Measurements from ENCODE around the gene METTL5.
"Not testable (repeated sequence)": the region's sequence is repeated elsewhere in the genome, so short reads cannot be mapped to it uniquely, and the experiment has no call there.

Gene METTL5

DNA sequence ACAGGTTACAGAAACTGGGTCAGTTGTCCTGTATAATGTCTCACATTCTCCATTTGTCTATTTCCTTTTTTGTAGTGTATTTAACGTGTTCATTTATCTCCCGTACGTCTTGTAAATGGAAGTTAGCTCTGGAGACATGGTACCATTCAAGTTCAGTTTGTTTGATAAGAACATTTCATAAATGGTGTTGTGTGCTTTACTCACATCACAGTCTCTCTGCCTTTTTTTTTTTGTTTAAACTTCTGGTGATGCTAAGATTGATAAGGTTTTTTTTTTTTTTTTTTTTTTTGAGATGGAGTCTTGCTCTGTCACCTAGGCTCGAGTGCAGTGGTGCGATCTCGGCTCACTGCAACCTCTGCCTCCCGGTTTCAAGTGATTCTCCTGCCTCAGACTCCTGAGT is 44.2 kb upstream of the METTL5 start:
- no peak overlapping the region for H3K27ac ChIP-seq (ENCODE audit: low read depth, low read length, poor library complexity, severe bottlenecking)
- H3F3A ChIP-seq (ENCODE audit: insufficient read depth, low read length): no peaks in the 10 kb centered on the region
- H4K20me1 ChIP-seq (ENCODE audit: insufficient read depth, low read length): no peaks in the 10 kb centered on the region
- no peaks in the 10 kb centered on the region for H3K36me3 ChIP-seq (ENCODE audit: insufficient read depth, low read length)
- no peaks in the 10 kb centered on the region for H3K9me3 ChIP-seq (ENCODE audit: low read length)
- no peak overlapping the region for H3K4me3 ChIP-seq (ENCODE audit: low read depth, low read length, poor library complexity, severe bottlenecking)
- no peak overlapping the region for H3K9ac ChIP-seq (ENCODE audit: low read length)
- H2AFZ ChIP-seq (ENCODE audit: low read length): no peak overlapping the region
- H3K27me3 ChIP-seq (ENCODE audit: insufficient read depth, low read length): no peaks in the 10 kb centered on the region
- H3K79me2 ChIP-seq (ENCODE audit: insufficient read depth, low read length): peaks cover 10% of the 10 kb centered on the region; the same call in 1 of the 2 replicates
- TF ChIP-seq EZH2 (IDR thresholded peaks at IDR 0.05; ENCODE audit: borderline replicate concordance, low read length): no peak
- TF ChIP-seq, protein P1, sequence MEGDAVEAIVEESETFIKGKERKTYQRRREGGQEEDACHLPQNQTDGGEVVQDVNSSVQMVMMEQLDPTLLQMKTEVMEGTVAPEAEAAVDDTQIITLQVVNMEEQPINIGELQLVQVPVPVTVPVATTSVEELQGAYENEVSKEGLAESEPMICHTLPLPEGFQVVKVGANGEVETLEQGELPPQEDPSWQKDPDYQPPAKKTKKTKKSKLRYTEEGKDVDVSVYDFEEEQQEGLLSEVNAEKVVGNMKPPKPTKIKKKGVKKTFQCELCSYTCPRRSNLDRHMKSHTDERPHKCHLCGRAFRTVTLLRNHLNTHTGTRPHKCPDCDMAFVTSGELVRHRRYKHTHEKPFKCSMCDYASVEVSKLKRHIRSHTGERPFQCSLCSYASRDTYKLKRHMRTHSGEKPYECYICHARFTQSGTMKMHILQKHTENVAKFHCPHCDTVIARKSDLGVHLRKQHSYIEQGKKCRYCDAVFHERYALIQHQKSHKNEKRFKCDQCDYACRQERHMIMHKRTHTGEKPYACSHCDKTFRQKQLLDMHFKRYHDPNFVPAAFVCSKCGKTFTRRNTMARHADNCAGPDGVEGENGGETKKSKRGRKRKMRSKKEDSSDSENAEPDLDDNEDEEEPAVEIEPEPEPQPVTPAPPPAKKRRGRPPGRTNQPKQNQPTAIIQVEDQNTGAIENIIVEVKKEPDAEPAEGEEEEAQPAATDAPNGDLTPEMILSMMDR (IDR thresholded peaks at IDR 0.05; ENCODE audit: low read length): no peak
- no peaks in the 10 kb centered on the region for H3K9me2 ChIP-seq (ENCODE audit: low read depth, low read length)
- no peak overlapping the region for H3K4me2 ChIP-seq (ENCODE audit: low read length)
- no peaks in the 10 kb centered on the region for H3K4me1 ChIP-seq (ENCODE audit: insufficient read depth, low read length, severe bottlenecking)

DNA sequence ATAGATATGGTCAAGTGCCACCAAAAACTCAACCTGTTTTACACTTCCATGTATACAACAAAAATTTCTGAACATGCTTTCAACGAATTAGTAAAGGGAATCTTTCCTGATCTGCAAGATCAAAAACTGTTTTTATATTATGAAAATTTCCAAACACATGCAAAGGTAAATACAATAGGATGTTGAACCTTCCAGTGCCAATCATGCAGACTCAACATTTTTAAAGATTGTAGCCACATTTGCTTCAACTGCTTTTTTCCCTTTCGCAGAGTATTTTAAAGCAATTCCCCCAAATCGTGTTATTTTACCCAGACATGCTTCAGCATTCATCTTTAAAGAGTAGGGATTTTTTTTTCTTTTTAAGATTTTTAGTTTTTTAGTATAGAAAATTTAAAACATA is 42.9 kb upstream of the METTL5 start:
- no peak overlapping the region for H3K4me3 ChIP-seq (ENCODE audit: low read depth, low read length, poor library complexity, severe bottlenecking)
- H3K36me3 ChIP-seq (ENCODE audit: insufficient read depth, low read length): no peaks in the 10 kb centered on the region
- H3K79me2 ChIP-seq (ENCODE audit: insufficient read depth, low read length): peaks cover 11% of the 10 kb centered on the region; the same call in 1 of the 2 replicates
- H3K4me2 ChIP-seq (ENCODE audit: low read length): no peak overlapping the region
- H3K9me2 ChIP-seq (ENCODE audit: low read depth, low read length): no peaks in the 10 kb centered on the region
- no peaks in the 10 kb centered on the region for H3F3A ChIP-seq (ENCODE audit: insufficient read depth, low read length)
- no peaks in the 10 kb centered on the region for H4K20me1 ChIP-seq (ENCODE audit: insufficient read depth, low read length)
- H3K27me3 ChIP-seq (ENCODE audit: insufficient read depth, low read length): no peaks in the 10 kb centered on the region
- no peaks in the 10 kb centered on the region for H3K9me3 ChIP-seq (ENCODE audit: low read length)
- H3K9ac ChIP-seq (ENCODE audit: low read length): no peak overlapping the region
- TF ChIP-seq, protein P1 (IDR thresholded peaks at IDR 0.05; ENCODE audit: low read length): no peak
- TF ChIP-seq EZH2 (IDR thresholded peaks at IDR 0.05; ENCODE audit: borderline replicate concordance, low read length): no peak
- H3K27ac ChIP-seq (ENCODE audit: low read depth, low read length, poor library complexity, severe bottlenecking): no peak overlapping the region
- no peak overlapping the region for H2AFZ ChIP-seq (ENCODE audit: low read length)
- H3K4me1 ChIP-seq (ENCODE audit: insufficient read depth, low read length, severe bottlenecking): no peaks in the 10 kb centered on the region

DNA sequence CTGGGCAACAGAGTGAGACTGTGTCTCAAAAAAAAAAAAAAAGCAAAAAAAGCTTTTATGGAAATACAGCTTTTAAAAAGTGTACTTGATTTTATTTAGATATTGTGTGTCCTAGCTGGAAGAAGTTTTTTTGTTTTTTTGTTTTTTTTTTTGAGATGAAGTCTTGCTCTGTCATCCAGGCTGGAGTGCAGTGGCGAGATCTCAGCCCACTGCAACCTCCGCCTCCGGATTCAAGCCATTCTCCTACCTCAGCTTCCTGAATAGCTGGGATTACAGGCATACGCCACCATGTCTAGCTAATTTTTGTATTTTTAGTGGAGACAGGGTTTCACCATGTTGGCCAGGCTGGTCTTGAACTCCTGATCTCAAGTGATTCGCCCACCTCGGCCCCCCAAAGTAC is 41.5 kb upstream of the METTL5 start:
- not testable (repeated sequence) for H3K4me2 ChIP-seq (ENCODE audit: low read length); H3K9me3 ChIP-seq (ENCODE audit: low read length); H3K4me1 ChIP-seq (ENCODE audit: insufficient read depth, low read length, severe bottlenecking); H3K36me3 ChIP-seq (ENCODE audit: insufficient read depth, low read length); H3K27me3 ChIP-seq (ENCODE audit: insufficient read depth, low read length); H3K9ac ChIP-seq (ENCODE audit: low read length); H3F3A ChIP-seq (ENCODE audit: insufficient read depth, low read length); H2AFZ ChIP-seq (ENCODE audit: low read length); H3K4me3 ChIP-seq (ENCODE audit: low read depth, low read length, poor library complexity, severe bottlenecking); H3K9me2 ChIP-seq (ENCODE audit: low read depth, low read length); H3K27ac ChIP-seq (ENCODE audit: low read depth, low read length, poor library complexity, severe bottlenecking); H4K20me1 ChIP-seq (ENCODE audit: insufficient read depth, low read length)
- H3K79me2 ChIP-seq (ENCODE audit: insufficient read depth, low read length): peaks cover 11% of the 10 kb centered on the region; the same call in 1 of the 2 replicates

DNA sequence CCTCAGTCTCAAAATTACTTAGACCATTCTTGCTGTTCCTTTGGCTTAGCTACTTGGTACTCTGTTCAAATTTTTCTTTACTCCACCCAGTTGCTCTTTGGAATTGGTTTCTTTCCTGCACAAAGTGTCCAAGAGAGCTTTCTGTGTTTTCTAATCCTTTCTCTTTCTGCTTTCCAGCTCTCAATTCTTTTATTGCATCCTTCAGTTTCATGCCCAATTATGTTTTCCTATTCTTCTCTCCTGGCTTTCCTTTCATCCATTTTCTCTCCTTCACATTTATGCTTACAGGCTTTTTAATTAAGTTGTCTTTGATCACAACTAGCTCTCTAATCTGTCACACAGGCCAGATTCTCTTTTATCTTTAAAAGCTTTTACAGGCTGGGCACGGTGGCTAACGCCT is 40.8 kb upstream of the METTL5 start:
- Histone ChIP-seq H3K36me3 (ENCODE audit: insufficient read depth, low read length) (no peaks in the 10 kb centered on the region), H3K9me3 (ENCODE audit: low read length) (no peaks in the 10 kb centered on the region), H3K9ac (ENCODE audit: low read length) (no peak overlapping the region), H3K4me2 (ENCODE audit: low read length) (no peak overlapping the region), H3K9me2 (ENCODE audit: low read depth, low read length) (no peaks in the 10 kb centered on the region), H3K27ac (ENCODE audit: low read depth, low read length, poor library complexity, severe bottlenecking) (no peak overlapping the region), H3K79me2 (ENCODE audit: insufficient read depth, low read length) (peaks cover 13% of the 10 kb centered on the region; the same call in 1 of the 2 replicates), H3K4me3 (ENCODE audit: low read depth, low read length, poor library complexity, severe bottlenecking) (no peak overlapping the region), H3F3A (ENCODE audit: insufficient read depth, low read length) (no peaks in the 10 kb centered on the region), H2AFZ (ENCODE audit: low read length) (no peak overlapping the region), H4K20me1 (ENCODE audit: insufficient read depth, low read length) (no peaks in the 10 kb centered on the region), H3K4me1 (ENCODE audit: insufficient read depth, low read length, severe bottlenecking) (no peaks in the 10 kb centered on the region), H3K27me3 (ENCODE audit: insufficient read depth, low read length) (no peaks in the 10 kb centered on the region)
- TF ChIP-seq, protein P1 (IDR thresholded peaks at IDR 0.05; ENCODE audit: low read length): no peak
- no peak for TF ChIP-seq EZH2 (IDR thresholded peaks at IDR 0.05; ENCODE audit: borderline replicate concordance, low read length)

All from OCI-LY1 (cell line).